T-cell (primary cell): ENCODE results near the gene CTDSP1. TPM values are rescaled to one million over a fixed set of nuclear protein-coding genes. Genes with fewer than 3 reads are reported as not detected.

Experiments
- ATAC-seq, 4 experiments: fragments of 200-7000 bp in 3 of 4; fragments of 150-1000 bp in 1 of 4; cut with Tn5 transposase; replicated peaks in 1 of 4; 1 replicate in 3 of 4; 2 replicates in 1 of 4; pipeline ENCODE4 v1.10.0; 2021; ENCODE audit warnings: moderate library complexity in 3 of 4, mild to moderate bottlenecking in 2 of 4, moderate number of reproducible peaks in 1 of 4
- CTCF ChIA-PET, 2 donors: fragments of 300-600 bp; sonication (Branson Sonifier 250); formaldehyde crosslinking; loops; one replicate each; lab custom pipeline; 2022; ENCODE audit warnings: antibody characterized with exemption in 2 of 2; lab: Charles Lee
- POLR2A ChIA-PET, 2 donors: fragments of 300-600 bp; sonication (Branson Sonifier 250); formaldehyde crosslinking; loops; one replicate each; lab custom pipeline; 2022; ENCODE audit warnings: antibody characterized with exemption in 2 of 2; lab: Charles Lee
- DNase-seq, 35 experiments: peaks; one replicate each; pipeline versions ENCODE4 v3.0.0 to v3.0.0-alpha.2; 2013 to 2023
- H3K27ac ChIP-seq: one replicate; pipeline ENCODE4 v1.5.1; 2013; ENCODE audit warnings: low read length
- H3K27me3 ChIP-seq, 2 experiments: replicated peaks in 1 of 2; 1 replicate in 1 of 2; 2 replicates in 1 of 2; pipeline versions ENCODE4 v1.6.1 to v1.7.0; 2013; ENCODE audit warnings: low read length in 1 of 2, mixed read lengths in 1 of 2; ENCODE audit not compliant: control insufficient read depth in 2 of 2, insufficient read depth in 2 of 2; ENCODE audit errors: extremely low read depth in 1 of 2
- H3K36me3 ChIP-seq, 2 donors: 1 replicate in 1 of 2; 2 replicates in 1 of 2; pipeline versions ENCODE4 v1.6.1 to v1.7.0; 2013; ENCODE audit warnings: low read length in 1 of 2; ENCODE audit not compliant: control insufficient read depth in 2 of 2, insufficient read depth in 1 of 2; ENCODE audit errors: extremely low read depth in 1 of 2
- H3K4me1 ChIP-seq, 2 experiments: 1 replicate in 1 of 2; 2 replicates in 1 of 2; pipeline versions ENCODE4 v1.6.1 to v1.7.0; 2013; ENCODE audit warnings: low read length in 2 of 2, mixed read lengths in 1 of 2; ENCODE audit not compliant: insufficient read depth in 2 of 2, control insufficient read depth in 1 of 2; ENCODE audit errors: extremely low read depth in 1 of 2
- H3K4me3 ChIP-seq, 2 donors: 1 replicate in 1 of 2; 2 replicates in 1 of 2; pipeline versions ENCODE4 v1.5.1 to v1.7.0; 2013; ENCODE audit warnings: mild to moderate bottlenecking in 2 of 2, low read length in 1 of 2, moderate library complexity in 1 of 2; ENCODE audit not compliant: control insufficient read depth in 1 of 2; ENCODE audit errors: extremely low read depth in 1 of 2
- H3K9me3 ChIP-seq: 2 replicates; pipeline ENCODE4 v1.7.0; 2013
- H3K27ac Mint-ChIP-seq, 2 donors: one replicate each; pipeline ENCODE4 v1.8.0; 2020 to 2021; ENCODE audit warnings: mild to moderate bottlenecking in 2 of 2, mixed read lengths in 2 of 2
- H3K27me3 Mint-ChIP-seq, 2 donors: one replicate each; pipeline ENCODE4 v1.8.0; 2021 to 2022; ENCODE audit warnings: mixed read lengths in 2 of 2
- H3K36me3 Mint-ChIP-seq: one replicate; pipeline ENCODE4 v1.8.0; 2021; ENCODE audit warnings: mixed read lengths
- H3K4me1 Mint-ChIP-seq, 3 donors: one replicate each; pipeline ENCODE4 v1.8.0; 2020 to 2022; ENCODE audit warnings: mixed read lengths in 3 of 3, mild to moderate bottlenecking in 1 of 3
- H3K4me3 Mint-ChIP-seq, 3 donors: one replicate each; pipeline ENCODE4 v1.8.0; 2020 to 2022; ENCODE audit warnings: mild to moderate bottlenecking in 3 of 3, mixed read lengths in 3 of 3, moderate library complexity in 3 of 3
- H3K9me3 Mint-ChIP-seq, 3 donors: one replicate each; pipeline ENCODE4 v1.8.0; 2020 to 2022; ENCODE audit warnings: mixed read lengths in 3 of 3
- WGBS: methylation state at CpG from one replicate; pipeline ENCODE4 v1.1.5; 2013; ENCODE audit warnings: missing lambda C conversion rate; ENCODE audit not compliant: insufficient coverage; 5-methylcytosine and 5-hydroxymethylcytosine counted together
- total RNA-seq, 35 experiments: library from RNA in 6 of 35; stranded (reverse) in 6 of 35; fragments of 120-200 nt in 1 of 35; gene quantifications; one replicate each; pipeline versions ENCODE4 v1.2.1 to v1.2.4 and lab custom pipeline; 2013 to 2026

The CTDSP1 gene
- total RNA-seq, 5 donors from 2014 or later (not counting 1 experiment from before 2014, with no cell fraction given), result 105 to 200 (median 195) TPM

DNA sequence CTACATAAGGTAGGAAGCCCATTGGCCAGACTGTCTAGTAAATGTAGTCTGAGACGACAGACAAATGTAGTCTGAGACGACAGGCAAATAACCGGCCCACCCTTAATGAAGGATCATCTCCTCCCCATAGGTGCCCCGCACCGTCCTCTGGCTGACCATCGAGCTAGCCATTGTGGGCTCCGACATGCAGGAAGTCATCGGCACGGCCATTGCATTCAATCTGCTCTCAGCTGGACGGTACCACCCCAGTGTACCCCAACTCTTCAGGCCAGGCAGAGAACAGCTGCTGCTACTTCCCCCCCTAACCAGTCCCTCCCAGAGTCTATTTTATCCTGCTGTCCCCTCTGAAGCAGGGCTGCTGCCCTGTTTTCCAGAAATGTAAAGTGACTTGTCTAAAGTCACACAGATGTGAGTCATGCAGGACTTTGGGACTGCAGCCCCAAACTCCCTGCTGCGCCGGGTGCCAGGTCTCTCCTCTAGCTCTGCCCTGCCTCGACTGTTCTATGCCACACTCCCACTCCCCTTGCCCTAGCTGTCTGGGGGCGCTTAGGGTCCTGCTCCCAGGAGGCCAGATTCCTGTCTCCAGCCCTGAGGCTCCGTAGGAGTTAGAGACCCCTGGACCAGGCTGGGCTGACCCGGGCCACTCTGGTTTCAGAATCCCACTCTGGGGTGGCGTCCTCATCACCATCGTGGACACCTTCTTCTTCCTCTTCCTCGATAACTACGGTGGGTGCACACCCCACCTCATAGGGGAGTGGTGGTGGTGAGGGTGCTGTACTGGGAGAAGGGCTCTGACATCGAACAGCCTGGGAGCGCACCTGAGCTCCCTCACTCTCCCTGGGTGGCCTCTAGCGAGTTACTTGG is 12.9 kb upstream of the CTDSP1 start:
- Histone ChIP-seq H3K36me3 (no peaks in the 10 kb centered on the region), H3K4me3 (no peak overlapping the region), H3K27me3 (peaks cover 0 to 27% of the 10 kb centered on the region in 2 experiments), H3K9me3 (no peaks in the 10 kb centered on the region), H3K27ac (no peak overlapping the region), H3K4me1 (peaks cover 0 to 14% of the 10 kb centered on the region in 2 experiments)
- WGBS, result 83% methylated on average over 14 of the region's 23 CpGs
- ATAC-seq, result peak in 1 of 4 experiments; percentile 17
- Mint-ChIP-seq H3K4me3 (peak overlapping the region in 1 of 3 donors; percentile 51), H3K4me1 (peaks cover 5 to 9% (median 8%) of the 10 kb centered on the region in 3 donors), H3K27me3 (peaks cover 0 to 5% of the 10 kb centered on the region in 2 donors), H3K27ac (no peak overlapping the region), H3K9me3 (no peaks in the 10 kb centered on the region), H3K36me3 (no peaks in the 10 kb centered on the region)
- ChIA-PET CTCF (interaction anchor here in 1 of 2 donors (0.6 kb wide), 1 partner anchor 23 kb away, joined by 5 read pairs; no protein-coding TSS in a partner anchor), POLR2A (no interaction called here)
- no peak for DNase-seq

DNA sequence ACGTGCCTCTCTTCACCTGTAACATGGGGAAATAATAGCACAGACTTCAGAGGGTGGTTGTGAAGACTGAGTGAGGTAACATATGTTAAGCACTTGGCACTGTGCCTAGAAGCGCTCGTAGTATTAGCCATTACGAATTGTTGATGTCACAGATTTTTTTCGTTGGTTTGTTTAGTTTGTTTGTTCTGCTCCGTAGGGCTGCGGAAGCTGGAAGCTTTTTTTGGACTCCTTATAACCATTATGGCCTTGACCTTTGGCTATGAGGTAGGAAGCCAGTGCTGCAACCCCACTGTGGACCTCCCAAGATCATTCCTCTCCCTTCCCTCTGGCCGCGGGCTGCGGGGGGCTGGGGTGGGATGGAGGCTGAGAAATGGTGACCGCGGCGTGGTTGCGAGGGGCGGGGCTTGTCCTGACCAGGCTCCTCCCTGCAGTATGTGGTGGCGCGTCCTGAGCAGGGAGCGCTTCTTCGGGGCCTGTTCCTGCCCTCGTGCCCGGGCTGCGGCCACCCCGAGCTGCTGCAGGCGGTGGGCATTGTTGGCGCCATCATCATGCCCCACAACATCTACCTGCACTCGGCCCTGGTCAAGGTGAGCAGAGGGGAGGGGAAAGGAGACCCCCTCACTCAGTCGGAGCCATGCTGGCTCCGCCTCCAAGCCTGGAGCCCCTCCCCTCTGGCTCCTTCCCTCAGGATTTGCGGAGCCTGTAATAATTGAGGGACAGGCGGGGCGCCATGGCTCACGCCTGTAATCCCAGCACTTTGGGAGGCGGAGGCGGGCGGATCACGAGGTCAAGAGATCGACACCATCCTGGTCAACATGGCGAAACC is 12.1 kb upstream of the CTDSP1 start:
- H3K27me3 Mint-ChIP-seq, result peaks cover 0 to 5% of the 10 kb centered on the region in 2 donors
- H3K27ac Mint-ChIP-seq, result no peak overlapping the region
- Histone ChIP-seq H3K27me3 (peaks cover 0 to 21% of the 10 kb centered on the region in 2 experiments), H3K36me3 (no peaks in the 10 kb centered on the region), H3K4me1 (peaks cover 0 to 11% of the 10 kb centered on the region in 2 experiments), H3K27ac (no peak overlapping the region), H3K9me3 (no peaks in the 10 kb centered on the region), H3K4me3 (peak overlapping the region in 1 of 2 donors; percentile 9)
- H3K4me1 Mint-ChIP-seq, result peaks cover 5 to 9% (median 7%) of the 10 kb centered on the region in 3 donors
- ATAC-seq (peak; percentile 36 to 89 (median 45)), DNase-seq (peak in 5 of 35 experiments; percentile 33 to 65 (median 52))
- CTCF ChIA-PET, result interaction anchor here in 1 of 2 donors (0.6 kb wide), 1 partner anchor 24 kb away, joined by 5 read pairs; no protein-coding TSS in a partner anchor
- 58% methylated on average over 6 of the region's 38 CpGs for WGBS
- peak overlapping the region; percentile 8 to 51 (median 46) for H3K4me3 Mint-ChIP-seq
- H3K9me3 Mint-ChIP-seq, result no peaks in the 10 kb centered on the region
- POLR2A ChIA-PET, result no interaction called here
- no peaks in the 10 kb centered on the region for H3K36me3 Mint-ChIP-seq

DNA sequence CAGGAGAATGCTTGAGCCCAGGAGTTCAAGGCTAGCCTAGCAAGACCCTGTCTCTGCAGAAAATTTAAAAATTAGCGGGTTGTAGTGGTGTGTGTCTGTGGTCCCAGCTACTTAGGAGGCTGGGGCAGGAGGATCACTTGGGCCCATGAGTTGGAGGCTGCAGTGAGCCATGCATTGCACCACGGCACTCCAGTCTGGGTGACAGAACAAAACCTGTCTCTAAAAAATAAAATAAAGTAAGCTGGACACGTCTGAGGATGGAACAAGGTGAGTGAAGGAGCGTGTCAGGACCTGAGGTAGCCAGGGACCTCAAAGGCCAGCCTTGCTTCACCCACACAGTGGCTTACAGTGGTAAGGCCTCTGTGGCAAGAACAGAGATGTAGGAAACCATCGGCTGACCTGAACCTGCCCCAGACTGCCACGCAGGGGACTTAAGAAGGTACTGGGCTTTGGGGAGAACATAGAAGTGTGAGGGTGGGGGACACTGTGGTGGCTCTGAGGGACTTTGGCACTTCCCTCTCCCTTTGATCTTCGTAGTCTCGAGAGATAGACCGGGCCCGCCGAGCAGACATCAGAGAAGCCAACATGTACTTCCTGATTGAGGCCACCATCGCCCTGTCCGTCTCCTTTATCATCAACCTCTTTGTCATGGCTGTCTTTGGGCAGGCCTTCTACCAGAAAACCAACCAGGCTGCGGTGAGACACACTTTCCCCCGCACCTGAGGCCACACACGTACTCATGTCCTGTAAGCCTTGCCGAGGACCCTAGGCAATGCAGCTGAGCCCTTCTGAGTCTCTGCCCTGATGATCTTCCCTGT is 10.1 kb upstream of the CTDSP1 start:
- DNase-seq, result no peak
- POLR2A ChIA-PET, result interaction anchor here in 1 of 2 donors (0.6 kb wide), 1 partner anchor 106 kb away, joined by 3 read pairs; no protein-coding TSS in a partner anchor
- no peak overlapping the region for H3K27ac Mint-ChIP-seq

DNA sequence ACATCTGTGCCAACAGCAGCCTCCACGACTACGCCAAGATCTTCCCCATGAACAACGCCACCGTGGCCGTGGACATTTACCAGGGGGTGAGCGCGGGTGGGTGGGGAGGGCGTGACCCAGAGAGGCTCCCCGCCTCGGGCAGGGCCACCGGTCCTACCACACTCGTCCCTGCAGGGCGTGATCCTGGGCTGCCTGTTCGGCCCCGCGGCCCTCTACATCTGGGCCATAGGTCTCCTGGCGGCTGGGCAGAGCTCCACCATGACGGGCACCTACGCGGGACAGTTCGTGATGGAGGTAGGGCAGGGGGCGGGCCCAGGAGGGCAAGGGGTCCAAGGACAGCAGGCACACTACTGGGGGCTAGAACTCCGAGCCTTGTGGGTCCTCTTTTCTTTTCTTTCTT is 8.5 kb upstream of the CTDSP1 start:
- ChIA-PET POLR2A (no interaction called here), CTCF (interaction anchor here in 1 of 2 donors (1.0 kb wide), 1 partner anchor 119 kb away, joined by 3 read pairs; no protein-coding TSS in a partner anchor)
- H3K27me3 ChIP-seq, result peaks cover 0 to 21% of the 10 kb centered on the region in 2 experiments
- peaks cover 17 to 40% of the 10 kb centered on the region in 2 experiments for H3K4me1 ChIP-seq
- ATAC-seq, result no peak
- no peaks in the 10 kb centered on the region for H3K9me3 ChIP-seq
- peaks cover 20 to 37% (median 26%) of the 10 kb centered on the region in 3 donors for H3K4me1 Mint-ChIP-seq
- H3K27ac Mint-ChIP-seq, result no peak overlapping the region
- no peak overlapping the region for H3K4me3 Mint-ChIP-seq
- 92% methylated on average over 12 of the region's 23 CpGs for WGBS
- H3K27ac ChIP-seq, result no peak overlapping the region
- no peaks in the 10 kb centered on the region for H3K36me3 Mint-ChIP-seq
- no peak for DNase-seq
- H3K4me3 ChIP-seq, result no peak overlapping the region
- H3K9me3 Mint-ChIP-seq, result no peaks in the 10 kb centered on the region
- H3K36me3 ChIP-seq, result no peaks in the 10 kb centered on the region
- H3K27me3 Mint-ChIP-seq, result peaks cover 0 to 5% of the 10 kb centered on the region in 2 donors

More for the DNA sequence above, 10.1 kb upstream of the CTDSP1 start:
- peaks cover 0 to 21% of the 10 kb centered on the region in 2 experiments for H3K27me3 ChIP-seq
- Mint-ChIP-seq H3K36me3 (no peaks in the 10 kb centered on the region), H3K9me3 (no peaks in the 10 kb centered on the region), H3K27me3 (peaks cover 0 to 5% of the 10 kb centered on the region in 2 donors), H3K4me1 (peaks cover 10 to 21% (median 15%) of the 10 kb centered on the region in 3 donors), H3K4me3 (no peak overlapping the region)
- H3K4me1 ChIP-seq, result peaks cover 6 to 26% of the 10 kb centered on the region in 2 experiments
- no peak for ATAC-seq
- no peaks in the 10 kb centered on the region for H3K36me3 ChIP-seq
- no peak overlapping the region for H3K27ac ChIP-seq
- WGBS, result 85% methylated on average over 12 of the region's 17 CpGs
- no peak overlapping the region for H3K4me3 ChIP-seq
- CTCF ChIA-PET, result interaction anchor here in 1 of 2 donors (0.5 kb wide), 1 partner anchor 88 kb away, joined by 3 read pairs; no protein-coding TSS in a partner anchor
- no peaks in the 10 kb centered on the region for H3K9me3 ChIP-seq

DNA sequence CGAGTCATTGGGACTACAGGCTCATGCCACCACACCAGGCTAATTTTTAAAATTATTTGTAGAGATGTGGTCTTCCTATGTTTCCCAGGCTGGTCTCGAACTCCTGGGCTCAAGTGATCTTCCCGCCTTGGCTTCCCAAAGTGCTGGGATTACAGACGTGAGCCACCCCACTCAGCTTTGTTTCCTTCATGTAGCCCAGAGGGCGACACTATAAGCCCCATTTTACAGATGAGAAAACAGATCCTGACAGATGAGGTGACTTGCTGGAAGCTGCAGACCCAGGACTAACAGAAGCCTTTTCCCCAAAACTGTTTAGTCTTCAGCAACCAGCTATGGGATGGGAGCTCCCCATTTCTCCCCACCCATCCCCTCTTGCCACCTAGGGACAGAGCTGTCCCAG is 7.2 kb upstream of the CTDSP1 start:
- no peak for DNase-seq
- Mint-ChIP-seq H3K4me3 (no peak overlapping the region), H3K27ac (peak overlapping the region in 1 of 2 donors; percentile 8), H3K4me1 (peaks cover 27 to 43% (median 30%) of the 10 kb centered on the region in 3 donors), H3K36me3 (no peaks in the 10 kb centered on the region), H3K27me3 (no peaks in the 10 kb centered on the region), H3K9me3 (no peaks in the 10 kb centered on the region)
- no peak for ATAC-seq
- no peak overlapping the region for H3K27ac ChIP-seq
- no peak overlapping the region for H3K4me3 ChIP-seq
- 92% methylated on average over 4 of the region's 5 CpGs for WGBS
- peaks cover 0 to 10% of the 10 kb centered on the region in 2 experiments for H3K27me3 ChIP-seq
- H3K9me3 ChIP-seq, result no peaks in the 10 kb centered on the region
- no peaks in the 10 kb centered on the region for H3K36me3 ChIP-seq
- CTCF ChIA-PET, result interaction anchor here in 1 of 2 donors (0.9 kb wide), 1 partner anchor 117 kb away, joined by 3 read pairs; no protein-coding TSS in a partner anchor
- peaks cover 20 to 47% of the 10 kb centered on the region in 2 experiments for H3K4me1 ChIP-seq
- POLR2A ChIA-PET, result no interaction called here
